22Rv1 (cell line): ENCODE results near the gene RHOD.

ENCODE experiments used
- H3K27ac ChIP-seq: fragments of 450-650 bp; 2 replicates; pipeline ENCODE4 v1.5.1; 2017
- ZFX ChIP-seq: fragments of 450-650 bp; IDR thresholded peaks from 2 replicates; pipeline ENCODE4 v1.6.1; 2017; ENCODE audit warnings: antibody characterized with exemption, borderline replicate concordance
- TF ChIP-seq, protein P1 (sequence below): fragments of 450-650 bp; IDR thresholded peaks from 2 replicates; pipeline ENCODE4 v1.5.1; 2017; ENCODE audit warnings: mild to moderate bottlenecking

The RHOD gene

DNA sequence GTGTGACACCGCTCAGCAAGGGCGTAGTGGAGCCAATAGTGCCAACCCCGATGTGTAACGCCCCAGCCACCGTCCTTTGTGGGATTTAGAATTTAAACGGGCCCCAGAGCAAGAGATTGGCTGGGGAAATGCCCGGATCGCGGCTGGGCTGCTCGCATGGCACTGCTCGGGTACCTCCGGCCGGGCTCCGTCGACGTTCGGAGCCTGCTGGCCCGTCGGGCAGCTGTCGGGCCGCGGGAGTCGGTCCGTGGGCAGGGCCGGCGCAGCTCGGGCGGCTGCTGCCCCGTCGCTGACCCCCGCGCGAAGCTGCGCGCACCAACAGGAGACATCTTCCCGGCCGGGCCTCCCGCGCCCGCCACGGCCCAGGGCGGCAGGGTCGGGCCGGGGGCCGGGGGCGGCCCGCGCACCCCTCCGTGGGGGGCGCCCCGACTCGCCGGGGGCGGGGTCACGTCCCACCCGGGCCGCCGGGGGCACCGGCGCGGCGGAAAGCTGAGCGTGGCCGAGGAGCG is 61.1 kb downstream of the RHOD start:
- H3K27ac ChIP-seq, result peak overlapping the region; percentile 81
- no peak for TF ChIP-seq ZFX
- TF ChIP-seq, protein P1, sequence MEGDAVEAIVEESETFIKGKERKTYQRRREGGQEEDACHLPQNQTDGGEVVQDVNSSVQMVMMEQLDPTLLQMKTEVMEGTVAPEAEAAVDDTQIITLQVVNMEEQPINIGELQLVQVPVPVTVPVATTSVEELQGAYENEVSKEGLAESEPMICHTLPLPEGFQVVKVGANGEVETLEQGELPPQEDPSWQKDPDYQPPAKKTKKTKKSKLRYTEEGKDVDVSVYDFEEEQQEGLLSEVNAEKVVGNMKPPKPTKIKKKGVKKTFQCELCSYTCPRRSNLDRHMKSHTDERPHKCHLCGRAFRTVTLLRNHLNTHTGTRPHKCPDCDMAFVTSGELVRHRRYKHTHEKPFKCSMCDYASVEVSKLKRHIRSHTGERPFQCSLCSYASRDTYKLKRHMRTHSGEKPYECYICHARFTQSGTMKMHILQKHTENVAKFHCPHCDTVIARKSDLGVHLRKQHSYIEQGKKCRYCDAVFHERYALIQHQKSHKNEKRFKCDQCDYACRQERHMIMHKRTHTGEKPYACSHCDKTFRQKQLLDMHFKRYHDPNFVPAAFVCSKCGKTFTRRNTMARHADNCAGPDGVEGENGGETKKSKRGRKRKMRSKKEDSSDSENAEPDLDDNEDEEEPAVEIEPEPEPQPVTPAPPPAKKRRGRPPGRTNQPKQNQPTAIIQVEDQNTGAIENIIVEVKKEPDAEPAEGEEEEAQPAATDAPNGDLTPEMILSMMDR, result no peak

DNA sequence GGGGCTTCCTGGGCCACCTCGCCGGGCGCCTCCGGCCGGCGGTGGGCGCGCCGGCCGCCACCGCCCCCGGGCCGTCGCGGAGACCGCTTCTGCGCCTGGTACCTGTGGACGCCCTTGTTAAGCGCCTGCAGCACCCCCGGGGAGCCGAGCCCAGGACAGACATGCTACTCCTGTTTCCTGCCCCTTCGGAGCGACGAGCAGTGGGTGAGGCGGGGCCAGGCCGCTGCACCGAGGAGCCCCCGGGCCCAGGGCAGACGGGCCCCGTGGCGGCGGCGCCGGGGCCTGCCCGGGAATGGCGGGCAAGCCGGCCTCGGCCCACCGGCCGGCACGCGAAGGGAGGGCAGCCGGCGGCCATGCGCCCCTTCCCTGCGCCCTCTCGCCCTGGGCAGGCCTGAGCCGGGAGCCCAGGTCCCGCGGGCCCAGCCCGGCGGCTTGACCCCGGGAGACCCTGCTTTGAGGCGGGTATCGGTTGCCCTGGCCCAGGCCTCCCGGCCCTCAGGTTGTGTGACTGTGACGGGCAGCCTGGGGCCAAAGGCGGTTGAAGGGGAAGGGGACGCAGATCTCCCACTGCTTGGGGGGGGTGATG is 61.6 kb downstream of the RHOD start:
- TF ChIP-seq ZFX, result no peak
- TF ChIP-seq, protein P1, result no peak
- peak overlapping the region; percentile 81 for H3K27ac ChIP-seq

DNA sequence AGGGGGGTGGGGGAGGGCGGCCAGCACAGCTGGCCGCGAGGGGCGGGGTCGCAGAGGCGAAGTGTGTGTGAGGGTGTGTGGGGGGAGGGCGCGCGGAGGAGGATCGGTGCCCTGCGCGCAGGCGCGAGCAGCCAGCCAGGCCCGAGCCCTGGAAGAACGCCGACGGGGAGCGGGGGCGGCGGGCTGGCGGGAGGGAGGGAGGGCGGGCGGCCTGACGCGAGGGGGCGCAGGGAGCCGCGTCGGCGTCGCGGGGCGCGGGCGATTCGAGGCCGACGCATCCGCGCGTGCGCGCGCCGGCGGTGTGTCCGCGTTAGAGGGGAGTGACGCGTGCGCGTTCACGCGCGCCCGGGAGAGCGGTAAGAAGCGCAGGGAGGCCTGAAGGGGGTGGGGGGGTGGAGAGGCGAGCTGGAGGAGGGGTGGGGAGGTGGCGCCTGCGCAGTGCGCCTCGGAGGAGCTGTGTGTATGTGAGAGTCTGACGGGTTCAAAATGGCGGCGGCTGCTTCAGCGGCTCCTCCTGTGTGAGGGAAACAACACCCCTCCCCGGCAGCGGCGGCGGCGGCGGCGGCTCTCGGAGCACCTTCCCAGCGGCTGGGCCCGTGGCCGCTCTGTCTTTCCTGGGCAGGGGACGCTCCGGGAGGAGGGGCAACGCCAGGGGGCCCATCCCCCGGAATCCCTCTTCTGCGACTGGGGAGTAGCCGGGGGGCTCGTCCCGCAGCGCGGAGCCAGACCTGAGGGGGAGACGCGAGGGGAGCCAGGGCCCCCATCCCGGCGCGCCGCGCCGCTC is 62.3 kb downstream of the RHOD start, which contains the start of gene KDM2A:
Gene KDM2A (plus strand): TSS at position 463 of the 784 bp plus-strand sequence. CDS start 2,054 bp downstream, outside the sequence.
- no peak for TF ChIP-seq ZFX
- TF ChIP-seq, protein P1, result peak; percentile 13; the same call in 1 of the 2 replicates
- peak within 1 kb of the TSS; percentile 81 for H3K27ac ChIP-seq

DNA sequence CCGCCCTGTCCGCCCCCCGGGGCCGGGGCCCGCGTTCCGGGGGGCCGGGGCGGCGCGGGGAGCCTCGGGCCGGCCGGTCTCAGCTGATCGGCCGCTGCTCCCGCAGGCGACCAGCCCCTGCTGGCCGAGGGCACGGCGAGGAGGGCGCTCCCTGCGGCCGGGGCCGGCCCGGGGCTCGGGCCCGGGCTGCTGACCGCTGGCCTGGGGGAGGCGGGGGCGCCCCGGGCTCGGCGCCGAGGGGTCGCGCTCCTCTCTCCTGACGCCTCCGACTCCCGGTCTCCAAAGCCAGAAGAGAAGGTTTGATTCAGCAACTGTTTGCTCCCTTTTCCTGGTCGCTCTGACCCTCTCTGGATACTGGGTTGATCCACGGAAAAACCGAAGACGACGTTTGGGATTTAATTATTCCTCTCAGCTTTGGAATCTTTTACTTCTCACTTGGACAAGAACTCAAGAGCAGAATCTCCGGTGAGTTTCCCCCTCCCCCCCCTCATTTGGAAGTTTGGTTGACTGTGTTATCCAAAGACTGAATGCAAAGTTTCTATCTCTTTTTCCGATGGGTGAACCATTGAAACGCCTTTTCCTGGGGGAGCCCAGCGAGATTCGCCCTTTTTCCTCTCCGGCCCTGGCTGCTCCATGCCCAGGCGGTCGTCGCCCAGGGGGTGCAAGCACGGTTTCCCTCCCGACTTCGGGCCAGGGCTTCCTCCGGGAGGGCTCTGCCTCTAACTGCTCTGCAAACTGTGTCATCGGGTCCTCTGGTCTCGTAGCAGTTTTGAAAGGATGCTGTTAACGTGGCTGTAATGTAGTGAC is 63.1 kb downstream of the RHOD start:
- peak overlapping the region; percentile 81 for H3K27ac ChIP-seq

DNA sequence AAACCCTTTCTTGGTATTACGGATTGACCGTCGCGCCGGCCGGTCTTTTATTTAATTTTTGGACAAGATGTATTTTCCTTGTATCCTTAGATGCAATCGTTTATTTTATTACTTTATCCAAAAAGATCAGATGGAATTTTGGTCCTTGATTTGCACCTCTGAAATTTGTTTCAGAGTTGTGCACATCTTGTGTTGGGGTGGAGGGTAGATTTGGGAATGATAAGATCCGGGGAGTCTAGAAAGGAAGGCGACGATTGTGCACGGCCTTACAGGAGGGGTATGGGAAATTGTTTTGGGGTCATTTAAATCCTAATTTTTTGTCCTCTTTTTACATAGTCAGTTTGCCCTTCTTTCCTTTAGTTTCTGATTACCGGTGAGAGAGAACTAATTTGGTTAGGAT is 63.8 kb downstream of the RHOD start:
- peak overlapping the region; percentile 81 for H3K27ac ChIP-seq
- TF ChIP-seq, protein P1, result no peak
- no peak for TF ChIP-seq ZFX

More for the DNA sequence above, 63.1 kb downstream of the RHOD start:
- TF ChIP-seq, protein P1, result no peak
- no peak for TF ChIP-seq ZFX

DNA sequence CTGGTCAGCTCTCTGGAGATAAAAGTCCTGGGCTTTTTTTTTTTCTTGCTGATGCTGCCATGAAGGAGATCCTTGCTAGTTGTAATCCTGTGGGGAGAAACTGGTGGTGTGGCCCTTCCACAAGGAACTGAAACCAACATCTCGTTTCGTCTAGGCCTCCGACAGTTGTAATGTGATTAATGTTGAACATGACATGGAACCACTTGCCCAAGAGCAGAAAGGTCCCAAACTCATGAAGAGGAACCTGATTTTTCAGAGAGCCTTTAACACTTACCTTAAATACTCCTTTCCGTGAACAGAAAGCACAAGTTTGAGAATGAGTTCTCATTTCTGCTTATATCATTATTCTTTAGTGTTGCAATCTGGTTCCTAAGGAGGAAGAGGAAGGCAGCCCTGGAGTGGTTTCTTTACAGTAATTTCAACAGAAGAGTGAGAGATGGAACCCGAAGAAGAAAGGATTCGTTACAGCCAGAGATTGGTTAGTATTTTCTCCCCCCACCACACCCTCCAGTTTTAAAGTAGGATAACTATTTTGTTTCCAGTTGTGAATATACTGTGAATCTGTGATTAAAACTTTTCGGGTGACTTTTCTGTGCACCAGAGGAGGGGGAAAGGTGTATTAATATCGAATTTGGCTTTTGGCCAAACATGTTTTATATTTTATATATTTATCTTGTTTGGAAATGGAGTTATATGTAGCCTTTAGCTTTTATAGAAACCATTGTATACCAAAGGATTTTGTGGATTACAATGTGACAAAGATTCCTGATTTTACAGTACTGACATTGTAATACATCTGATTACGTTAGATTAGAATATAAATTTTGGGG is 64.4 kb downstream of the RHOD start:
- no peak for TF ChIP-seq ZFX
- TF ChIP-seq, protein P1, result no peak
- peak overlapping the region; percentile 81; the same call in 1 of the 2 replicates for H3K27ac ChIP-seq
